Measurements from ENCODE around the gene FITM1. TPM values are rescaled to one million over a fixed set of nuclear protein-coding genes. Genes with fewer than 3 reads are reported as not detected.

Gene FITM1
- total RNA-seq, 1 experiment from 2014 or later = not detected

DNA sequence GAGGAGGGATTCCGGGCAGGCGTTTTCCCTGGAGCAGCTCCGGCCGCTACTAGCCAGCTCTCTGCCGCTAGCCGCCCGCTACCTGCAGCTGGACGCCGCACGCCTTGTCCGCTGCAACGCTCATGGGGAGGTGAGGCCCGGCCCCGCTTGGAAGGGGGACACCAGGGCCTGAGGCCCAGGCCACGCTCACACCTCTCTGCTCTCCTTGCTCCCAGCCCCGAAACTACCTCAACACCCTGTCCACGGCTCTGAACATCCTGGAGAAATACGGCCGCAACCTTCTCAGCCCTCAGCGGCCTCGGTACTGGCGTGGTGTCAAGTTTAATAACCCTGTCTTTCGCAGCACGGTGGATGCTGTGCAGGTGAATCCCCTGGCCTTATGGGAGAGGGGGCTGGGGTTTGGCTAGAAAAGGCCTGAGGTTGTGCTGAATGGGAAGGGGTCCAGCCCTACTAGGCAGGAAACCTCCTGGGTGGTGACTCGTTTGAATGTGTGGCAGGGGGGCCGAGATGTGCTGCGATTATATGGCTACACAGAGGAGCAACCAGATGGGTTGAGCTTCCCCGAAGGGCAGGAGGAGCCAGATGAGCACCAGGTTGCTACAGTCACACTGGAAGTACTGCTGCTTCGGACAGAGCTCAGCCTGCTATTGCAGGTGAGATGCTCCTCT, 17.4 kb downstream of the FITM1 start:
- in situ Hi-C loops (cut with HindIII; ENCODE audit: low pct_unique_long_range_greater_than_20kb, low sequenced_read_pairs) = no loop called here
- DNase-seq (ENCODE audit: low read depth) = no peak

DNA sequence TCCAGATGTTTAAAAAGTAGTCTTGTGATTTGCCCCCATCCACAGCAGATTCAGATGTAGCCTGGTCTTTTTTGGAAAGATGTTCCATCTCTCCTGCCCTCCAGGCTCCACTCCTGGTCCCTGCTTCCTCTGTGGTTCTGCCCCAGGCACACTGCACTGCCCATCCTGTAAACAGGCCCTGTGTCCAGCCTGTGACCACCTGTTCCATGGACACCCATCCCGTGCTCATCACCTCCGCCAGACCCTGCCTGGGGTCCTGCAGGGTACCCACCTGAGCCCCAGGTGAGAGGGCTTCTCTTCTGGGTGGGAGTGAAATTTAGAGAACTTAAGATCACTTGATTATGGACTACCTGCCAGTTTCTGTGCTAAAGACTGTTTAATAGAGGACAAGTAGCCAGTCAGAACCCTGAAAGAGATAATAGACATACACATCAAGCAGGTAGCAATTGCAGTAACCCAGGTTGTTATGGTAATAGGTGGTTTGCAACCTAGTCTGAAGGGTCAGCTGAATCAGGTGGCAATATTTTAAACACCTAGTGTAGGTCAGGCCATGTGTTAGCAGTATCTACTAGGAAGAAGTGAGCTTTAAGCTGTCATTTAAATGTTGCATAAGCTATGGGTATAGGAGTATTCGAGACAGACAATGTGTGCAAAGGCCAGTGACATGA, 19.0 kb downstream of the FITM1 start:
- in situ Hi-C loops (cut with HindIII; ENCODE audit: low pct_unique_long_range_greater_than_20kb, low sequenced_read_pairs) = no loop called here
- no peak for DNase-seq (ENCODE audit: low read depth)

DNA sequence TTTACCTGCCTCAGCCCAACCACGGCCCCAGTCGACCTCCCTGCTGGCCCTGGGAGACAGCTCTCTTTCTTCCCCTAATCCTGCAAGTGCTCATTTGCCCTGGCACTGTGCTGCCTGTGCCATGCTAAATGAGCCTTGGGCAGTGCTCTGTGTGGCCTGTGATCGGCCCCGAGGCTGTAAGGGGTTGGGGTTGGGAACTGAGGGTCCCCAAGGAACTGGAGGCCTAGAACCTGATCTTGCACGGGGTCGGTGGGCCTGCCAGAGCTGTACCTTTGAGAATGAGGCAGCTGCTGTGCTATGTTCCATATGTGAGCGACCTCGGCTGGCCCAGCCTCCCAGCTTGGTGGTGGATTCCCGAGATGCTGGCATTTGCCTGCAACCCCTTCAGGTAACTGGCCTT, 19.6 kb downstream of the FITM1 start:
- no peak for DNase-seq (ENCODE audit: low read depth)
- in situ Hi-C loops (cut with HindIII; ENCODE audit: low pct_unique_long_range_greater_than_20kb, low sequenced_read_pairs) = no loop called here

DNA sequence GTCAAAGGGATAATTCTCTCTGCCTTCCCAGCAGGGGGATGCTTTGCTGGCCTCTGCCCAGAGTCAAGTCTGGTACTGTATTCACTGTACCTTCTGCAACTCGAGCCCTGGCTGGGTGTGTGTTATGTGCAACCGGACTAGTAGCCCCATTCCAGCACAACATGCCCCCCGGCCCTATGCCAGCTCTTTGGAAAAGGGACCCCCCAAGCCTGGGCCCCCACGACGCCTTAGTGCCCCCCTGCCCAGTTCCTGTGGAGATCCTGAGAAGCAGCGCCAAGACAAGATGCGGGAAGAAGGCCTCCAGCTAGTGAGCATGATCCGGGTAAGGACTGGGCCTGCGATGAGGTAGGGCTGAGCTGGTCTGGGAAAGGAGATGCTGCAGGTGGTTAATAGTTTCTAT, 20.1 kb downstream of the FITM1 start:
- no peak for DNase-seq (ENCODE audit: low read depth)
- in situ Hi-C loops (cut with HindIII; ENCODE audit: low pct_unique_long_range_greater_than_20kb, low sequenced_read_pairs) = no loop called here

DNA sequence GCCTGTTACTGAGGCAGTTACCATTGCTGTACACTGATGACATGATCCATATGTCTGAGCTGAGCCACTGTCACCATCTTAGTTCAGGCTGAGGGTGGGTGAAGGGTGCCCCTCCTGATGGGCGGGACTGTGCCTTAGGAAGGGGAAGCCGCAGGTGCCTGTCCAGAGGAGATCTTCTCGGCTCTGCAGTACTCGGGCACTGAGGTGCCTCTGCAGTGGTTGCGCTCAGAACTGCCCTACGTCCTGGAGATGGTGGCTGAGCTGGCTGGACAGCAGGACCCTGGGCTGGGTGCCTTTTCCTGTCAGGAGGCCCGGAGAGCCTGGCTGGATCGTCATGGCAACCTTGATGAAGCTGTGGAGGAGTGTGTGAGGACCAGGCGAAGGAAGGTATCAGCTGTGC, 20.5 kb downstream of the FITM1 start:
- DNase-seq (ENCODE audit: low read depth) = no peak
- in situ Hi-C loops (cut with HindIII; ENCODE audit: low pct_unique_long_range_greater_than_20kb, low sequenced_read_pairs) = no loop called here

DNA sequence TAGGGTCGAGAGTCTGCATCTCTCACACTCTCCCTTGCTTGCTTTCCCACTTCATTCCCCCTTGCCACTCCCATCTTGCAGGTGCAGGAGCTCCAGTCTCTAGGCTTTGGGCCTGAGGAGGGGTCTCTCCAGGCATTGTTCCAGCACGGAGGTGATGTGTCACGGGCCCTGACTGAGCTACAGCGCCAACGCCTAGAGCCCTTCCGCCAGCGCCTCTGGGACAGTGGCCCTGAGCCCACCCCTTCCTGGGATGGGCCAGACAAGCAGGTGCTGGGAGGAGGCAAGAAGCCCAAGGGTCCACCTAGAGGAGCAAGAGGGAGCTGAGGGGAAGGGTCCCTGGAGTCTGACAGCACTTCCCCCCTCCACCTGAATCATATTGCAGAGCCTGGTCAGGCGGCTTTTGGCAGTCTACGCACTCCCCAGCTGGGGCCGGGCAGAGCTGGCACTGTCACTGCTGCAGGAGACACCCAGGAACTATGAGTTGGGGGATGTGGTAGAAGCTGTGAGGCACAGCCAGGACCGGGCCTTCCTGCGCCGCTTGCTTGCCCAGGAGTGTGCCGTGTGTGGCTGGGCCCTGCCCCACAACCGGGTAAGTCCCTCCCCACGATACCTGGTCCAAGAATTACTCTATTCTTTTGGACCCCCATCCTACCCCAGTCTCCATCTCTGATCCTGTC, 21.1 kb downstream of the FITM1 start:
- in situ Hi-C loops (cut with HindIII; ENCODE audit: low pct_unique_long_range_greater_than_20kb, low sequenced_read_pairs) = no loop called here
- DNase-seq (ENCODE audit: low read depth) = no peak

DNA sequence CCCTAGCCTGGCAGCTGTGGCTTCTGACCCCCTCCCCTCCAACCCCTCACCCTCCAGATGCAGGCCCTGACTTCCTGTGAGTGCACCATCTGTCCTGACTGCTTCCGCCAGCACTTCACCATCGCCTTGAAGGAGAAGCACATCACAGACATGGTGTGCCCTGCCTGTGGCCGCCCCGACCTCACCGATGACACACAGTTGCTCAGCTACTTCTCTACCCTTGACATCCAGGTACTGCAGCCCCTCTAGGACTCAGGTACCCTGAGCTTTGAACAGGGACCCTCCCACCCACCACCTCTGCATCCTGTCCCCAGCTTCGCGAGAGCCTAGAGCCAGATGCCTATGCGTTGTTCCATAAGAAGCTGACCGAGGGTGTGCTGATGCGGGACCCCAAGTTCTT, 24.6 kb downstream of the FITM1 start:
- no peak for DNase-seq (ENCODE audit: low read depth)
- in situ Hi-C loops (cut with HindIII; ENCODE audit: low pct_unique_long_range_greater_than_20kb, low sequenced_read_pairs) = no loop called here

DNA sequence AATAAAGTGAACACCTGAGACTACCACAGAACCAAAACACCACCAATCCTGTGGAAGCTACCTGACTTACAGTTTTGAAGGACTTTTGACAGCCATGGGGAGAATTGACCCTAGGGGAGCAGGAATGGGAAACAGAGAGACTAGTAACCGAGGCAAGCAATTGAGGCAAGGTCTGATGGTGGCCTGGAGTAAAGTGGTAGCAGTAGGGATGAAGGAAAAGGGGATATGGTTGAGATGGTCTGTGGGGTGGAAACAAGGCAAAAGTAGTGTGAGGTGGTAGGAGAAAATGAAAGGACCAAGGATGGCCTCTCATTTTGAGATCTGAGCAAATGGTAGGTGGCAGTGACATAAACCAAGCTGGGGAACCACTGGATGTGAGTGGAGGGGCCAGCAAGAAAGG, 26.4 kb downstream of the FITM1 start:
- DNase-seq (ENCODE audit: low read depth) = no peak
- in situ Hi-C loops (cut with HindIII; ENCODE audit: low pct_unique_long_range_greater_than_20kb, low sequenced_read_pairs) = no loop called here

DNA sequence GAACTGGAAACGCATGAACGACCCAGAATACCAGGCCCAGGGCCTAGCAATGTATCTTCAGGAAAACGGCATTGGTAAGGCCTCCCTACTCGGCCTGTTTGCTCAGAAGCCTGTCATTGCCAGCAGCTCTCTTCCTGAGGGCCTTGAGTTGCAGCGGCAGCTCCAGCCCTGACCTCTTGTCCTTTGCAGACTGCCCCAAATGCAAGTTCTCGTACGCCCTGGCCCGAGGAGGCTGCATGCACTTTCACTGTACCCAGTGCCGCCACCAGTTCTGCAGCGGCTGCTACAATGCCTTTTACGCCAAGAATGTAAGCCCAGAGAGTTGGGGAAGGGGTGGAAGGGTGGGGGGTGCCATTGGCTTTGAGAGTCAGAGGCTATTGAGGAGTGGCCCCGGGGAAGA, 26.9 kb downstream of the FITM1 start:
- in situ Hi-C loops (cut with HindIII; ENCODE audit: low pct_unique_long_range_greater_than_20kb, low sequenced_read_pairs) = no loop called here
- no peak for DNase-seq (ENCODE audit: low read depth)

DNA sequence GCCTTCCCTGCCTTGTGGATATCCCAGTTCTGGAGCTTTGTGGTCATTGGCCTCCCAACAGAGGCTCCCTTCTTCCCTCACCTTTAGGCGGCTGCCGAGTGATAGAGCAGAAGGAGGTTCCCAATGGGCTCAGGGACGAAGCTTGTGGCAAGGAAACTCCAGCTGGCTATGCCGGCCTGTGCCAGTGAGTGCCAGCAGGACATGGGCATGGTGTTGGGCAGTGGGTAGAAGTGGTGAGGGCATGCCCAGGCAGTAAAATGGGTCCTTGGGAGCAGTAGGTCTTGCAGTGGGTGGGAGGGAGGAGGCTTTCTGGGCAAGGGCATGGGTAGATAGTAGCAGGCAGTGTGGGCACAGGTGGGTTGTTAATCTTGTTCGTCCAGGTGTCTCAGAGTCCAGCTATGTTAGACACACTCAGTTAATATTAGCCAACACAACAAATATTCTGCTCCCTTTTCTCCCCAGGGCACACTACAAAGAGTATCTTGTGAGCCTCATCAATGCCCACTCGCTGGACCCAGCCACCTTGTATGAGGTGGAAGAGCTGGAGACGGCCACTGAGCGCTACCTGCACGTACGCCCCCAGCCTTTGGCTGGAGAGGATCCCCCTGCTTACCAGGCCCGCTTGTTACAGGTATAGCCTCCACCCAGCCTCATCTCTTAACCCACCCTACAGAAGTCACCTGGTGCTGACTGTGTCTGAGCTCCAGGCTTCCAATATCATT, 29.5 kb downstream of the FITM1 start:
- DNase-seq (ENCODE audit: low read depth) = no peak
- in situ Hi-C loops (cut with HindIII; ENCODE audit: low pct_unique_long_range_greater_than_20kb, low sequenced_read_pairs) = no loop called here

DNA sequence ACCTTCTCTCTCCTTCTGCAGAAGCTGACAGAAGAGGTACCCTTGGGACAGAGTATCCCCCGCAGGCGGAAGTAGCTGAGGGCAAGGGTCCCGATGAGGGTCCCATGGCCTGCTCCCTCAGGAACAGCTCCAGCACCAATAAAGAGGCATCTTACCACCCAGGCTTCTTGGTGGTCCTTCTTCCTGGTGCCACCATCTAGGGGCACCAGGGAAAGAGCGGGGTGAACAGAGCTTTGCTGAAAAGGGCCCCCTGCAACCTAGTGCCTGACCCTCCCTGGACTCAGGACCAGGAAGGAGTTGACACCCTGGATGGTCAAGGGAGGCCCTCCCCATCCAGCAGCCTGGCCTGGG, 30.0 kb downstream of the FITM1 start:
- in situ Hi-C loops (cut with HindIII; ENCODE audit: low pct_unique_long_range_greater_than_20kb, low sequenced_read_pairs) = no loop called here
- DNase-seq (ENCODE audit: low read depth) = no peak

DNA sequence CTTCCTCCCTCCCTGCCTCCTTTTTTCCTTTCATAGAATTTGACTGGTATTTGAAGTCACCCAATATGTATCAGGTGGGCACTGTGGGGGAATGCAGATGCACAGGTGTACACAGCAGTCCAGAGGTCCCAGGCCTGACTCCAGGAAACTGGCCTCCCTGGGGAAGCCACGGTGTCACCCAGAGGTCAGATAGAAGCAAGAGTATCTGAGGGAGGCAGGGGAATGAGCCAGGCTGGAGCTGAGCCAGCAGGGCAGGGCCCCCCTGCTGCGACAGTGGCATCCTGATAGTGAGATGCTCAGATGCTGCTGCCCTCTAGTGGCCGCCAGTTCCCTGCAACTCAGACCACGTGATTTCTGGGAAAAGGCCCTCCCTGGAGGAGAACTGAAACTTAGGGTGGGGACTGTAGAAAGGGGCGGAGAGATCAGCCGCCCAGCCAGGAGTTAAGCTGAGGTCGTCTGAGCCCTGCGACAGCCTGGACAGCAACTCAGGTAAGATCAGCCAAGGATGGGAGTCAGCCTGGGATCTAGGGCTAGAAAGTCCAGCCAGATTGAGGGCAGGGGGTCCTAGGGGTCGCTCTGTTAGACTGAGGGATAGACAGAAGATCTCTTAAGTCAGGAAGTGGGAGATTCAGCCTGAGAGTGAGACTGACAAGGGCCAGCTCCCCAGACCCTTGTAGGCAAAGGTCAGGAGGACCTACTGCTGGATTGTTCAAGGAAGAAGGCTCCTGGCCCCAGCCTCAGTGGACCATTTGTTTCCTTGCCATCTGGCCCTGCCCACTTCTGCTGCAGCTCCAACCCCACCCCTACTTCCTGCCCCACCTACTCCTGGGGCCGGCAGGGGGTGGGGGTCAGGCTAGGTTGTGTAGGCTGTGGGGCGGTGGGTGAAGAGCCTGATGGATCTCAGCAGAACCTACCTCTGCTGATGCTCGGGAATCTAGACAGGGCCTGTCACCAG, 30.7 kb downstream of the FITM1 start, which contains the start of gene IRF9:
Gene IRF9, plus strand, starts transcription at position 416 of the 955 bp plus-strand sequence. CDS start 880 bp downstream, outside the sequence.
- DNase-seq (ENCODE audit: low read depth) = peak; percentile 95
- in situ Hi-C loops (cut with HindIII; ENCODE audit: low pct_unique_long_range_greater_than_20kb, low sequenced_read_pairs) = no loop called here

DNA sequence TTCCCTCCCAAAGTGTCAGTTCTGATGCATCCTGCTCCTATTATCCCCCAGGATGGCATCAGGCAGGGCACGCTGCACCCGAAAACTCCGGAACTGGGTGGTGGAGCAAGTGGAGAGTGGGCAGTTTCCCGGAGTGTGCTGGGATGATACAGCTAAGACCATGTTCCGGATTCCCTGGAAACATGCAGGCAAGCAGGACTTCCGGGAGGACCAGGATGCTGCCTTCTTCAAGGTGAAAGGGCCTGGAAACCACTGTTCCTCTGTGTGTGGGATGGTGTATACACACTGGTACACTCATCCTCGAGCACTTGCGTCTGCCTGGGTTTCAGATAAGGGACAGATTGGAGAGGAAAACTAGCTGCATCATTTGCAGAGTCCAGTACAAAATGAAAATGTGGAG, 31.6 kb downstream of the FITM1 start:
- in situ Hi-C loops (cut with HindIII; ENCODE audit: low pct_unique_long_range_greater_than_20kb, low sequenced_read_pairs) = no loop called here
- DNase-seq (ENCODE audit: low read depth) = no peak

DNA sequence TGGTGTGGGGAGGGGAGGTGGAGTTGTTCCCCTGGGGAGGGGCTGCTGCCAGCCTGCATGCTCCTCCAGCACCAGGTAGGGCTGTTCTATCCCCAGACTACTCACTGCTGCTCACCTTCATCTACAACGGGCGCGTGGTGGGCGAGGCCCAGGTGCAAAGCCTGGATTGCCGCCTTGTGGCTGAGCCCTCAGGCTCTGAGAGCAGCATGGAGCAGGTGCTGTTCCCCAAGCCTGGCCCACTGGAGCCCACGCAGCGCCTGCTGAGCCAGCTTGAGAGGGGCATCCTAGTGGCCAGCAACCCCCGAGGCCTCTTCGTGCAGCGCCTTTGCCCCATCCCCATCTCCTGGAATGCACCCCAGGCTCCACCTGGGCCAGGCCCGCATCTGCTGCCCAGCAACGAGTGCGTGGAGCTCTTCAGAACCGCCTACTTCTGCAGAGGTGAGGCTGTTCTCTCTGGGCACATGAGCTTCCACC, 34.1 kb downstream of the FITM1 start:
- in situ Hi-C loops (cut with HindIII; ENCODE audit: low pct_unique_long_range_greater_than_20kb, low sequenced_read_pairs) = no loop called here
- DNase-seq (ENCODE audit: low read depth) = no peak

DNA sequence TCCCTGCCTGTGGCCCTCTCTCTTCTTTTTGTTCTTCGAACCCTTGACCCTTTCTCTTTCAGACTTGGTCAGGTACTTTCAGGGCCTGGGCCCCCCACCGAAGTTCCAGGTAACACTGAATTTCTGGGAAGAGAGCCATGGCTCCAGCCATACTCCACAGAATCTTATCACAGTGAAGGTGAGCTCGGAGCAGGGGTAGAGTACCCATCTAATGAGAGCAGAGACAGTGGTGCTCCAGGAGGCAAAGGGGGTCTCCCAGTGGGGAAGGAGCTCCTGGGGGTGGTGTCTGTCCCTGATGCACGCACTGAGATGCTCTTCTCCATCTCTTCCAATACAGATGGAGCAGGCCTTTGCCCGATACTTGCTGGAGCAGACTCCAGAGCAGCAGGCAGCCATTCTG, 35.3 kb downstream of the FITM1 start:
- no peak for DNase-seq (ENCODE audit: low read depth)
- in situ Hi-C loops (cut with HindIII; ENCODE audit: low pct_unique_long_range_greater_than_20kb, low sequenced_read_pairs) = no loop called here

DNA sequence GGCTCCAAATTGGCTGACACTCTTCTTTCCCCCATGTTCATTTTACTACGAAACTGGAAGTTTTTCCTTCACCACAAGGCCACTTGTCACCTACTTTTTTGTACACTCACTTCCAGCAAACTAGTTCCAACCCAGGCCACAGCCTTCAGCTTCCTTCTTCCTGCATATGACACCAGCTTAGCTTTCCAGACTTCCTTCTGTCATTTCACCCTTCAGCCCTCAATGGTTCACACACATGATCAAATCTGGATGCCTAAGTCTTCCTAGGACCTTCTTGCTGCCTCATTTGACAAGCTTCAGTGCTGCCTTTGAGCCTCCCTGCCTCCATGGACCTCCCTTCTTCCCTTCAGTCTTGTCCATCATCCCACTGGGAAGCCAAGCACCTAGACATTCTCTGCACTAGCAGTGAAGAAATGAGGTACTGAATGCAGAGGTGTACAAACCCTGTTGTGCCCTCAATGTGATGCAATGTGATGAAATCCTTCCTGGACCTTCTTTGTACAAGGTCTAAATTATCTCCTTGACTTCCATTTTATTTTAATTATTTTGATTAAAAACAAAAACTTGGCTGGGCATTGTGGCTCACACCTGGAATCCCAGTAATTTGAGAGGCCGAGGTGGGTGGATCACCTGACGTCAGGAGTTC, 37.1 kb downstream of the FITM1 start:
- DNase-seq (ENCODE audit: low read depth) = no peak
- in situ Hi-C loops (cut with HindIII; ENCODE audit: low pct_unique_long_range_greater_than_20kb, low sequenced_read_pairs) = no loop called here

DNA sequence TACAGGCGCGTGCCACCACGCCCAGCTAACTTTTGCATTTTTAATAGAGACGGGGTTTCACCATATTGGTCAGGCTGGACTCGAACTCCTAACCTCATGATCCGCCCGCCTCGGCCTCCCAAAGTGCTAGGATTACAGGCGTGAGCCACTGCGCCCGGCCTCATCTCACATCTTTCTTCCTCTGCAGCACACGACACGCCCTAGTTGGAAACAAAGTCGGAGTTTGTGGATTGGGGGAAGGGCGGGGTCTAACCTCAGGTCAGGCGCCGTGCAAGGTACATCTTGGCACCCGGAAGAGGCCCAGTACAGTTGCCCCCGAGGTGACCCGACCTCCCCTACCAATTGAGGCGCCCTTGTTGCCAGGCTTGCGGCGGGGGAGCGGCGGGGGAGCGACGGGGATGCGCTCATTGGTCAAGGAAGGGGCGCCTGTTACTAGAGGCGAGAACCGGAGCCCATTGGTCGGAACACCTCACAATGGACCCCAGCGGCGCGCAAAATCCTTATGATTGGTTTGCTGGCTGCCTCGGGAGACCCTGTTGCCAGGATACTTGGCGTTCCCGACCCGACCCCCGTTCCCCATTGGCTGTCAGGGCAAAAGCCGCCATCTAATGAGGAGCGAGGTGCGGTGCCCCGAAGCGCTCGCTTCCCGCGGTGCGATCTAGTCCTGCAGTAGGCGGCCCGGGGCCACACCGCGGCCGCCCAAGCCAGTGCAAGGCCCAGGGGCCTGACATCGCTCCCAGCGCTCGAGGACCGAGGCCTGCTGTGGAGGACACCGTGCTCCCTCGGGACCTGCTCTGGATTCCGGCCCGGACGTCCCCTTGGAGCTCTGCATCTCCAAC, 41.2 kb downstream of the FITM1 start, which contains the start of gene REC8:
Gene REC8, plus strand, starts transcription at position 659 of the 839 bp plus-strand sequence. CDS start 473 bp downstream, outside the sequence.
- in situ Hi-C loops (cut with HindIII; ENCODE audit: low pct_unique_long_range_greater_than_20kb, low sequenced_read_pairs) = no loop called here

More for the DNA sequence above, 41.2 kb downstream of the FITM1 start, which contains the start of gene REC8:
- no peak for DNase-seq (ENCODE audit: low read depth)

All from Caki2 (cell line).